Smooth muscle cell (in vitro differentiated cells): ENCODE measurements around the gene TIMM44. TPM values are rescaled to one million over a fixed set of nuclear protein-coding genes. Genes with fewer than 3 reads are reported as not detected.

Source experiments
- DNase-seq: peaks from one replicate; lab custom pipeline; 2025; ENCODE audit not compliant: unreplicated experiment; lab: John Stamatoyannopoulos, UW
- H2AFZ ChIP-seq: fragments of 200-600 bp; sonication (generic); 2 replicates; pipeline ENCODE4 v1.6.0; 2016; ENCODE audit warnings: antibody characterized with exemption, low read depth, mild to moderate bottlenecking
- H3F3A ChIP-seq: fragments of 200-600 bp; sonication (generic); 2 replicates; pipeline ENCODE4 v1.6.0; 2017; ENCODE audit warnings: antibody characterized with exemption, low read depth
- H3K27ac ChIP-seq: fragments of 200-600 bp; sonication (generic); 2 replicates; pipeline ENCODE4 v1.5.1; 2016; ENCODE audit warnings: low read depth, mild to moderate bottlenecking
- H3K27me3 ChIP-seq: fragments of 200-600 bp; sonication (generic); 2 replicates; pipeline ENCODE4 v1.6.1; 2016; ENCODE audit warnings: low read depth, mild to moderate bottlenecking
- H3K36me3 ChIP-seq: fragments of 200-600 bp; sonication (generic); 2 replicates; pipeline ENCODE4 v1.5.1; 2016; ENCODE audit warnings: low read depth
- H3K4me1 ChIP-seq: fragments of 200-600 bp; sonication (generic); 2 replicates; pipeline ENCODE4 v1.5.1; 2016; ENCODE audit warnings: low read depth
- H3K4me2 ChIP-seq: fragments of 200-600 bp; sonication (generic); 2 replicates; pipeline ENCODE4 v1.6.0; 2016; ENCODE audit warnings: mild to moderate bottlenecking
- H3K4me3 ChIP-seq: fragments of 200-600 bp; sonication (generic); 2 replicates; pipeline ENCODE4 v1.5.1; 2016; ENCODE audit warnings: mild to moderate bottlenecking
- H3K79me2 ChIP-seq: fragments of 200-600 bp; sonication (generic); 2 replicates; pipeline ENCODE4 v1.6.0; 2016; ENCODE audit warnings: low read depth, mild to moderate bottlenecking
- H3K9ac ChIP-seq: fragments of 200-600 bp; sonication (generic); 2 replicates; pipeline ENCODE4 v1.6.0; 2016; ENCODE audit warnings: low read depth
- H3K9me3 ChIP-seq: fragments of 200-600 bp; sonication (generic); replicated peaks from 2 replicates; pipeline ENCODE4 v1.5.1; 2016; ENCODE audit warnings: low read depth
- H4K20me1 ChIP-seq: fragments of 200-600 bp; sonication (generic); 2 replicates; pipeline ENCODE4 v1.6.0; 2016; ENCODE audit warnings: low read depth
- WGBS: methylation state at CpG from one replicate; pipeline ENCODE4 v1.1.7; 2016; ENCODE audit warnings: low lambda C conversion rate; 5-methylcytosine and 5-hydroxymethylcytosine counted together
- polyA plus RNA-seq: library from polyadenylated mRNA; unstranded; fragments of >200 nt; fragmentation: Nextera tagmentation; extraction: Ambion mirVana; gene quantifications from 2 replicates; pipeline ENCODE4 v1.2.1, GENCODE V29; 2016
- total RNA-seq: library from RNA; depleted of rRNA; stranded (reverse); fragments of >200 nt; gene quantifications from 2 replicates; pipeline ENCODE4 v1.2.3, GENCODE V29; 2014
- TF ChIP-seq, protein P1 (sequence below): fragments of 200-600 bp; sonication (generic); IDR thresholded peaks from 2 replicates; pipeline ENCODE4 v1.5.1; 2017; ENCODE audit warnings: borderline replicate concordance, mild to moderate bottlenecking, antibody characterized with exemption; ENCODE audit not compliant: insufficient read depth, poor library complexity, severe bottlenecking

Gene TIMM44, protein sequence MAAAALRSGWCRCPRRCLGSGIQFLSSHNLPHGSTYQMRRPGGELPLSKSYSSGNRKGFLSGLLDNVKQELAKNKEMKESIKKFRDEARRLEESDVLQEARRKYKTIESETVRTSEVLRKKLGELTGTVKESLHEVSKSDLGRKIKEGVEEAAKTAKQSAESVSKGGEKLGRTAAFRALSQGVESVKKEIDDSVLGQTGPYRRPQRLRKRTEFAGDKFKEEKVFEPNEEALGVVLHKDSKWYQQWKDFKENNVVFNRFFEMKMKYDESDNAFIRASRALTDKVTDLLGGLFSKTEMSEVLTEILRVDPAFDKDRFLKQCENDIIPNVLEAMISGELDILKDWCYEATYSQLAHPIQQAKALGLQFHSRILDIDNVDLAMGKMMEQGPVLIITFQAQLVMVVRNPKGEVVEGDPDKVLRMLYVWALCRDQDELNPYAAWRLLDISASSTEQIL
- total RNA-seq (25.1 and 27.1 TPM in 2 replicates), polyA plus RNA-seq (21.8 and 39.3 TPM in 2 replicates)

- H3K79me2 ChIP-seq: peaks cover 26% of the 10 kb centered on the region
- peak within 1 kb of the TSS; percentile 97 for H3K9ac ChIP-seq
- peaks cover 5% of the 10 kb centered on the region for H4K20me1 ChIP-seq
- WGBS: 1% methylated on average over 52 of the region's 56 CpGs
- TF ChIP-seq, protein P1, sequence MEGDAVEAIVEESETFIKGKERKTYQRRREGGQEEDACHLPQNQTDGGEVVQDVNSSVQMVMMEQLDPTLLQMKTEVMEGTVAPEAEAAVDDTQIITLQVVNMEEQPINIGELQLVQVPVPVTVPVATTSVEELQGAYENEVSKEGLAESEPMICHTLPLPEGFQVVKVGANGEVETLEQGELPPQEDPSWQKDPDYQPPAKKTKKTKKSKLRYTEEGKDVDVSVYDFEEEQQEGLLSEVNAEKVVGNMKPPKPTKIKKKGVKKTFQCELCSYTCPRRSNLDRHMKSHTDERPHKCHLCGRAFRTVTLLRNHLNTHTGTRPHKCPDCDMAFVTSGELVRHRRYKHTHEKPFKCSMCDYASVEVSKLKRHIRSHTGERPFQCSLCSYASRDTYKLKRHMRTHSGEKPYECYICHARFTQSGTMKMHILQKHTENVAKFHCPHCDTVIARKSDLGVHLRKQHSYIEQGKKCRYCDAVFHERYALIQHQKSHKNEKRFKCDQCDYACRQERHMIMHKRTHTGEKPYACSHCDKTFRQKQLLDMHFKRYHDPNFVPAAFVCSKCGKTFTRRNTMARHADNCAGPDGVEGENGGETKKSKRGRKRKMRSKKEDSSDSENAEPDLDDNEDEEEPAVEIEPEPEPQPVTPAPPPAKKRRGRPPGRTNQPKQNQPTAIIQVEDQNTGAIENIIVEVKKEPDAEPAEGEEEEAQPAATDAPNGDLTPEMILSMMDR: no peak
- H3K9me3 ChIP-seq: no peaks in the 10 kb centered on the region
- peak within 1 kb of the TSS; percentile 75 for H3K4me3 ChIP-seq
- peak within 1 kb of the TSS; percentile 95 for H3K4me2 ChIP-seq
- peaks cover 5% of the 10 kb centered on the region for H3K4me1 ChIP-seq
- H3K36me3 ChIP-seq: no peaks in the 10 kb centered on the region
- H3F3A ChIP-seq: no peaks in the 10 kb centered on the region
- DNase-seq: peak; percentile 93
- peak within 1 kb of the TSS; percentile 89 for H3K27ac ChIP-seq
- H2AFZ ChIP-seq: peak within 1 kb of the TSS; percentile 57
- no peaks in the 10 kb centered on the region for H3K27me3 ChIP-seq
These were observed at the start of gene TIMM44 for GRCh38 chr19:7943444-7944176. Gene TIMM44, minus strand, starts transcription at chr19:7943666. Its CDS starts 15 bp downstream, at chr19:7943651.

- Histone ChIP-seq H3K27ac (no peak overlapping the region), H3K9me3 (no peaks in the 10 kb centered on the region), H3K4me1 (no peaks in the 10 kb centered on the region), H3K4me2 (no peak overlapping the region), H3F3A (peaks cover 5% of the 10 kb centered on the region), H3K9ac (no peak overlapping the region), H3K36me3 (peaks cover 6% of the 10 kb centered on the region), H3K4me3 (no peak overlapping the region), H3K27me3 (no peaks in the 10 kb centered on the region), H3K79me2 (peaks cover 75% of the 10 kb centered on the region), H2AFZ (no peak overlapping the region), H4K20me1 (peaks cover 99% of the 10 kb centered on the region)
- no peak for DNase-seq
- TF ChIP-seq, protein P1: no peak
- 84% methylated on average over 10 of the region's 10 CpGs for WGBS
These were observed 49.1 kb upstream of the TIMM44 start for GRCh38 chr19:7992575-7992974.

DNA sequence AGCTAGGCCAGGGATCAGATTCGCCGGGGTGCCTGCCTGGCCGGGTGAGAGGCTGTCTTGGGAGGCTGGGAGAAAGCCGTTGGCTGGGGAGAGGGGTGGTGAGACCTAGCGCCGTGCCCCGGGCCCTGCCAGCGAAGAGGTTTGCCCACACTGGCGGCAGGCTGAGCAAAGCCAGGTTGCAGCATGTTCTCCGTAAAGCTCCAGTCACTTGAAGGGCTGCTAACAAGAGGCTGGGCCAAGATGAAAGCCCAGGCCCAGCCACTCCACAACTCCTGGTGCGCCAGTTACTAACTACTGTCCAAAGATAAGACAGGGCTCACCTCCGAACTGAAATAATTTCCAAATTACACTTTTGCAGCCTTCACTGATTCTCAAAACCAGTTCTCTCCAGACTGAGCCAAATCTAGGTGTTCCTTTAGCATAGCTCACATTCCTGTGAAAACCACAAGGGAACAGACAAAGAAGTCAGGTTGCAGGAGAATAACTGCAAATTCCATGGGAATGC is 45.7 kb upstream of the TIMM44 start:
- H2AFZ ChIP-seq: no peak overlapping the region
- peaks cover 14% of the 10 kb centered on the region for H3F3A ChIP-seq
- H3K79me2 ChIP-seq: peaks cover 70% of the 10 kb centered on the region
- H3K9ac ChIP-seq: no peak overlapping the region
- WGBS: 81% methylated on average over 11 of the region's 12 CpGs
- H3K9me3 ChIP-seq: no peaks in the 10 kb centered on the region
- H3K27me3 ChIP-seq: no peaks in the 10 kb centered on the region
- H3K4me2 ChIP-seq: no peak overlapping the region
- no peaks in the 10 kb centered on the region for H3K4me1 ChIP-seq
- peak overlapping the region; percentile 79 for H3K27ac ChIP-seq
- H3K4me3 ChIP-seq: no peak overlapping the region
- TF ChIP-seq, protein P1: no peak
- peaks cover 6% of the 10 kb centered on the region for H3K36me3 ChIP-seq
- DNase-seq: no peak
- H4K20me1 ChIP-seq: peaks cover 99% of the 10 kb centered on the region
